Body of pancreas (tissue), 4 donors: ENCODE measurements around the gene CES2.

Source experiments
- CTCF ChIP-seq, 7 experiments: fragments of 450-650 bp in 4 of 7; fragments of 200-600 bp in 3 of 7; sonication (generic) in 3 of 7; IDR thresholded peaks; one replicate each; pipeline ENCODE4 v1.5.1; 2016 to 2019; ENCODE audit warnings: antibody characterized with exemption in 7 of 7
- POLR2A ChIP-seq, 3 donors: fragments of 450-650 bp; IDR thresholded peaks; one replicate each; pipeline ENCODE4 v1.6.1; 2016; ENCODE audit warnings: antibody characterized with exemption in 3 of 3, mild to moderate bottlenecking in 2 of 3

GRCh38 chr16:66914541-66914940, 20.8 kb upstream of the CES2 start:
- TF ChIP-seq CTCF (IDR thresholded peaks at IDR 0.05) (no peak), POLR2A (IDR thresholded peaks at IDR 0.05) (no peak)
